HEK293 (cell line): Measurements from ENCODE around the gene IRF3.
A peak's percentile ranks its signal among the peaks of the same experiment; 100 is the strongest.

Experiments used
- CTCF ChIA-PET: fragments of 350-600 bp; formaldehyde crosslinking; extraction: SDS; loops from one replicate; lab custom pipeline; 2021; ENCODE audit warnings: antibody characterized with exemption; lab: Yijun Ruan, JAX
- POLR2A ChIA-PET: fragments of 300-600 bp; formaldehyde crosslinking; extraction: SDS; loops from one replicate; lab custom pipeline; 2020; ENCODE audit warnings: antibody characterized with exemption, inconsistent platforms; lab: Yijun Ruan, JAX
- H3K27ac ChIP-seq: fragments of 200-500 bp; sonication (Bioruptor generic); 2 replicates; pipeline ENCODE4 v1.5.1; 2014; ENCODE audit warnings: low read depth, low read length, control low read depth, inconsistent platforms; ENCODE audit errors: extremely low read depth
- H3K36me3 ChIP-seq, 2 experiments: fragments of 200-500 bp in 1 of 2; sonication (Bioruptor generic) in 1 of 2; 1 replicate in 1 of 2; 2 replicates in 1 of 2; pipeline ENCODE4 v1.5.1; 2014 to 2017; ENCODE audit warnings: inconsistent platforms in 2 of 2, low read length in 2 of 2; ENCODE audit not compliant: control insufficient read depth in 2 of 2, insufficient read depth in 1 of 2
- H3K4me1 ChIP-seq: fragments of 200-500 bp; sonication (Bioruptor generic); 2 replicates; pipeline ENCODE4 v1.5.1; 2014; ENCODE audit warnings: mild to moderate bottlenecking, low read length, inconsistent platforms; ENCODE audit not compliant: control insufficient read depth, insufficient read depth
- H3K4me3 ChIP-seq: 2 replicates; pipeline ENCODE4 v1.5.1; 2011; ENCODE audit warnings: low read depth, mild to moderate bottlenecking, control low read depth, low read length, moderate library complexity
- H3K9me3 ChIP-seq: fragments of 200-500 bp; sonication (Bioruptor generic); 2 replicates; pipeline ENCODE4 v1.5.1; 2014; ENCODE audit warnings: low read depth, low read length, inconsistent platforms; ENCODE audit not compliant: control insufficient read depth, insufficient read depth
- MZF1 ChIP-seq: fragments of 450-650 bp; formaldehyde crosslinking; IDR thresholded peaks from 2 replicates; pipeline ENCODE4 v1.5.1; 2017; ENCODE audit warnings: missing biosample characterization, missing genetic modification characterization, borderline replicate concordance
- SP2 ChIP-seq: fragments of 450-650 bp; formaldehyde crosslinking; IDR thresholded peaks from 2 replicates; pipeline ENCODE4 v1.5.1; 2016; ENCODE audit warnings: missing biosample characterization, missing genetic modification characterization
- ZBTB17 ChIP-seq: fragments of 450-650 bp; formaldehyde crosslinking; IDR thresholded peaks from 2 replicates; pipeline ENCODE4 v1.5.1; 2016; ENCODE audit warnings: missing biosample characterization, missing genetic modification characterization
- ZBTB49 ChIP-seq: fragments of 450-650 bp; formaldehyde crosslinking; IDR thresholded peaks from 2 replicates; pipeline ENCODE4 v1.5.1; 2016; ENCODE audit warnings: missing biosample characterization, missing genetic modification characterization, low read depth
- ZFP41 ChIP-seq: fragments of 450-650 bp; formaldehyde crosslinking; IDR thresholded peaks from 2 replicates; pipeline ENCODE4 v1.5.1; 2016; ENCODE audit warnings: missing biosample characterization, missing genetic modification characterization, borderline replicate concordance
- ZFP69B ChIP-seq: fragments of 450-650 bp; formaldehyde crosslinking; IDR thresholded peaks from 2 replicates; pipeline ENCODE4 v1.5.1; 2016; ENCODE audit warnings: missing biosample characterization, missing genetic modification characterization
- ZNF114 ChIP-seq: fragments of 450-650 bp; formaldehyde crosslinking; IDR thresholded peaks from 2 replicates; pipeline ENCODE4 v1.5.0; 2017; ENCODE audit warnings: missing biosample characterization, missing genetic modification characterization
- ZNF121 ChIP-seq: fragments of 450-650 bp; formaldehyde crosslinking; IDR thresholded peaks from 2 replicates; pipeline ENCODE4 v1.5.1; 2016; ENCODE audit warnings: missing biosample characterization, missing genetic modification characterization
- ZNF174 ChIP-seq: fragments of 450-650 bp; formaldehyde crosslinking; IDR thresholded peaks from 2 replicates; pipeline ENCODE4 v1.5.0; 2017; ENCODE audit warnings: missing biosample characterization, mild to moderate bottlenecking, missing genetic modification characterization
- ZNF202 ChIP-seq: fragments of 450-650 bp; formaldehyde crosslinking; IDR thresholded peaks from 2 replicates; pipeline ENCODE4 v1.5.1; 2016; ENCODE audit warnings: missing biosample characterization, missing genetic modification characterization, borderline replicate concordance
- ZNF239 ChIP-seq: fragments of 450-650 bp; formaldehyde crosslinking; IDR thresholded peaks from 2 replicates; pipeline ENCODE4 v1.5.1; 2016; ENCODE audit warnings: missing biosample characterization, missing genetic modification characterization
- ZNF24 ChIP-seq: fragments of 450-650 bp; formaldehyde crosslinking; IDR thresholded peaks from 2 replicates; pipeline ENCODE4 v1.5.1; 2016; ENCODE audit warnings: missing biosample characterization, missing genetic modification characterization
- ZNF274 ChIP-seq, 2 experiments: fragments of 200-500 bp in 1 of 2; fragments of 450-650 bp in 1 of 2; sonication (Bioruptor generic) in 1 of 2; formaldehyde crosslinking in 1 of 2; IDR thresholded peaks; 2 replicates each; pipeline versions ENCODE4 v1.5.1 to v1.6.1; 2014 to 2016; ENCODE audit warnings: borderline replicate concordance in 1 of 2, inconsistent platforms in 1 of 2, low read length in 1 of 2, missing biosample characterization in 1 of 2, missing genetic modification characterization in 1 of 2
- ZNF391 ChIP-seq: fragments of 450-650 bp; formaldehyde crosslinking; IDR thresholded peaks from 2 replicates; pipeline ENCODE4 v1.5.1; 2016; ENCODE audit warnings: low read depth, missing biosample characterization, missing genetic modification characterization, borderline replicate concordance
- ZNF558 ChIP-seq: fragments of 450-650 bp; formaldehyde crosslinking; IDR thresholded peaks from 2 replicates; pipeline ENCODE4 v1.5.1; 2016; ENCODE audit warnings: missing biosample characterization, missing genetic modification characterization
- ZNF629 ChIP-seq: fragments of 450-650 bp; formaldehyde crosslinking; IDR thresholded peaks from 2 replicates; pipeline ENCODE4 v1.5.1; 2017; ENCODE audit warnings: missing biosample characterization, missing genetic modification characterization
- ZNF639 ChIP-seq: fragments of 450-650 bp; formaldehyde crosslinking; IDR thresholded peaks from 2 replicates; pipeline ENCODE4 v1.5.1; 2016; ENCODE audit warnings: missing biosample characterization, missing genetic modification characterization

IRF3 gene

GRCh38 chr19:49656456-49657109 lies 9.1 kb downstream of the IRF3 start:
- peaks cover 43 to 96% of the 10 kb centered on the region in 2 experiments for H3K36me3 ChIP-seq
- no peaks in the 10 kb centered on the region for H3K9me3 ChIP-seq
- POLR2A ChIA-PET: interaction anchor here (1.2 to 3.7 kb wide), 8 partner anchors 8 to 65 kb away, joined by 4 to 23 read pairs (median 10); partner anchors contain the start of genes BCL2L12, IRF3, PRR12 and RRAS
- H3K27ac ChIP-seq: no peak overlapping the region
- H3K4me3 ChIP-seq: no peak overlapping the region
- H3K4me1 ChIP-seq: no peaks in the 10 kb centered on the region
- CTCF ChIA-PET: interaction anchor here (1.2 to 1.3 kb wide), 2 partner anchors 16 to 150 kb away, joined by 3 to 4 read pairs; no protein-coding TSS in a partner anchor
- no peak for TF ChIP-seq ZNF114 (tag by site-specific recombination)
- TF ChIP-seq ZNF174 (tag by site-specific recombination): no peak
- TF ChIP-seq ZNF202: no peak
- no peak for TF ChIP-seq ZNF639 (tag by site-specific recombination)
- TF ChIP-seq ZFP69B (tag by site-specific recombination): no peak
- TF ChIP-seq ZBTB17: no peak
- TF ChIP-seq ZNF629 (tag by site-specific recombination): no peak
- TF ChIP-seq ZNF24 (tag by site-specific recombination): no peak
- TF ChIP-seq ZNF239 (tag by site-specific recombination): no peak
- TF ChIP-seq ZNF558 (tag by site-specific recombination): no peak
- no peak for TF ChIP-seq ZNF391 (tag by site-specific recombination)
- no peak for TF ChIP-seq ZNF274 (IDR thresholded peaks at IDR 0.05; ENCODE audit: low read length)
- no peak for TF ChIP-seq ZNF274 (tag by site-specific recombination; IDR thresholded peaks at IDR 0.05; ENCODE audit: borderline replicate concordance)
- TF ChIP-seq ZFP41: no peak
- TF ChIP-seq ZBTB49: no peak

GRCh38 chr19:49655570-49656455 lies 9.8 kb downstream of the IRF3 start:
- Histone ChIP-seq H3K4me1 (no peaks in the 10 kb centered on the region), H3K27ac (no peak overlapping the region), H3K9me3 (no peaks in the 10 kb centered on the region), H3K4me3 (no peak overlapping the region), H3K36me3 (peaks cover 43 to 95% of the 10 kb centered on the region in 2 experiments)
- peak; percentile 94 for TF ChIP-seq ZNF121 (tag by site-specific recombination)
- TF ChIP-seq MZF1 (tag by site-specific recombination): no peak
- TF ChIP-seq SP2 (tag by site-specific recombination): no peak
- ChIA-PET CTCF (interaction anchor here (0.6 to 1.3 kb wide), 3 partner anchors 9 to 149 kb away, joined by 3 to 4 read pairs (median 3); no protein-coding TSS in a partner anchor), POLR2A (interaction anchor here (0.6 to 3.7 kb wide), 7 partner anchors 9 to 542 kb away, joined by 3 to 23 read pairs (median 10); partner anchors contain the start of genes BCL2L12, IRF3, PRR12 and RRAS)
